Osteocyte (in vitro differentiated cells): ENCODE data around the gene JAZF1. TPM values are rescaled to one million over a fixed set of nuclear protein-coding genes. Genes with fewer than 3 reads are reported as not detected.

ENCODE experiments used
- DNase-seq: peaks from one replicate; pipeline ENCODE4 v3.0.0; 2021; ENCODE audit warnings: mixed read lengths; ENCODE audit not compliant: unreplicated experiment; ENCODE audit errors: extremely low spot score
- H3K27ac Mint-ChIP-seq: one replicate; pipeline ENCODE4 v1.8.0; 2021; ENCODE audit warnings: mild to moderate bottlenecking, mixed read lengths; ENCODE audit not compliant: unreplicated experiment
- H3K27me3 Mint-ChIP-seq: one replicate; pipeline ENCODE4 v1.8.0; 2021; ENCODE audit warnings: mixed read lengths; ENCODE audit not compliant: unreplicated experiment
- H3K36me3 Mint-ChIP-seq: one replicate; pipeline ENCODE4 v1.8.0; 2021; ENCODE audit warnings: mixed read lengths; ENCODE audit not compliant: unreplicated experiment
- H3K4me1 Mint-ChIP-seq: one replicate; pipeline ENCODE4 v1.8.0; 2021; ENCODE audit warnings: mixed read lengths; ENCODE audit not compliant: unreplicated experiment
- H3K4me3 Mint-ChIP-seq: one replicate; pipeline ENCODE4 v1.8.0; 2021; ENCODE audit warnings: mild to moderate bottlenecking, moderate library complexity, mixed read lengths; ENCODE audit not compliant: unreplicated experiment
- H3K9me3 Mint-ChIP-seq: one replicate; pipeline ENCODE4 v1.8.0; 2021; ENCODE audit warnings: mixed read lengths; ENCODE audit not compliant: unreplicated experiment
- CTCF ChIP-seq: fragments of 200-600 bp; sonication (generic); IDR thresholded peaks from 2 replicates; pipeline ENCODE4 v1.5.0; 2021; ENCODE audit warnings: antibody characterized with exemption, mild to moderate bottlenecking, moderate library complexity
- total RNA-seq: library from RNA; stranded (reverse); gene quantifications from 2 replicates; pipeline ENCODE4 v1.2.1, GENCODE V29; 2021

The JAZF1 gene
- total RNA-seq, 1 donor from 2014 or later, result 19.8 TPM

DNA sequence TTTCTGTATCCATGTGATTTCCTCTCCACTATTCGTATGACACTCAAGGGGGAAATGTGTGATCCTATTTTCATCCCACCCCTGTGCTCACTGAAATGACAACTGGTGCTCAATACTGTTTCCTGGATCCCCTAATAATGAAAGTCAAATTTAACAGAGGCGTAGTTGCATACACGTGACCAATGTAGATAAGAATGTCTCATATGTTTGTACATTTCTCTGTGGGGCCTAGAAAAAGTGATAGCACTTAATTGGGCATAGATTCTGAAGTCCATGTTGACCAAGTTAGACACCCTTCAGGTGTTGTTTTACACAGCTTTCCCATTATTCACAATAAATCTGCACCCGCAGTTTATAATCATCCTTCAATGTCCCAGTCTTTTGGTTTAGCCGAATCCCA, 59.1 kb downstream of the JAZF1 start:
- no peak overlapping the region for H3K27ac Mint-ChIP-seq
- H3K4me1 Mint-ChIP-seq, result no peaks in the 10 kb centered on the region
- no peak overlapping the region for H3K4me3 Mint-ChIP-seq
- H3K27me3 Mint-ChIP-seq, result no peaks in the 10 kb centered on the region
- peaks cover 2% of the 10 kb centered on the region for H3K36me3 Mint-ChIP-seq
- no peak for DNase-seq
- no peaks in the 10 kb centered on the region for H3K9me3 Mint-ChIP-seq
- no peak for TF ChIP-seq CTCF

DNA sequence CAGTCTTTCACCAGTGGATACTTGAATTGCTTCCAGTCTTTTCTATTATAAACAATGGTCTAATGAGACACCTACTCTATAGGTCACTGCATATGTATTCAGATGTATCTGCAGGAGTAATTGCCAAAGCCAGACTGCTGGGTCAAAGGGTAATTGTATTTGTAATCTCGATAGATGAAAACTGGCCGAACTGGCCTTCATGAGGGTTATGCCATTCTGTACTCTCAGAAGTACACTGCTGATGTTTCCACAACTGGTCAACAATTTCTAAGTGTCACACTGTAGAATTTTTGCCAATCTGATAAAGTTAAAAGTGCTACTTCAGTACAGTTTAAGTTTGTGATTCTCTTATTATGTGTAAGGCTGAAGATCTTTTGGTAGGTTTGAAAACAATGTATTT, 64.6 kb downstream of the JAZF1 start:
- Mint-ChIP-seq H3K27ac (no peak overlapping the region), H3K4me3 (no peak overlapping the region), H3K4me1 (peaks cover 2% of the 10 kb centered on the region), H3K27me3 (no peaks in the 10 kb centered on the region), H3K36me3 (no peaks in the 10 kb centered on the region), H3K9me3 (no peaks in the 10 kb centered on the region)
- no peak for DNase-seq
- TF ChIP-seq CTCF, result no peak

DNA sequence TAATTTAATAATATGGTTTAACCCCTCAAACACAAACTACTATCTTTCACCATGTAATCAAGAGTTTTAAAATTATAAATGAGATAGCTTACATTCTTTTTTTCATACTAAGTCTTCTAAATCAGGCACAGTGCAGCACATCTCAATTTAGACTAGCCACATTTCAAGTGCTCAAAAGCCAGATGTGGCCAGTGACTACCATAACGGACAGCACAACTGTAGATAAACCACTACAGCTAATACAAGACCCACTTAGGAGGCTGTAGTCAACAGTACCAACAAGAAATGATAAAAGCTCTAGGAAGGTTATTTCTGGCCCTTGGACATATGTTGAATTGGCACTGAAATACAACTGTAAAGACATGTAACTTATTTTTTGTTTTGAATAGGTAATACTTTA, 65.3 kb downstream of the JAZF1 start:
- no peak for DNase-seq
- no peak for TF ChIP-seq CTCF
- Mint-ChIP-seq H3K4me1 (peaks cover 2% of the 10 kb centered on the region), H3K4me3 (no peak overlapping the region), H3K36me3 (no peaks in the 10 kb centered on the region), H3K9me3 (no peaks in the 10 kb centered on the region), H3K27me3 (no peaks in the 10 kb centered on the region), H3K27ac (no peak overlapping the region)

DNA sequence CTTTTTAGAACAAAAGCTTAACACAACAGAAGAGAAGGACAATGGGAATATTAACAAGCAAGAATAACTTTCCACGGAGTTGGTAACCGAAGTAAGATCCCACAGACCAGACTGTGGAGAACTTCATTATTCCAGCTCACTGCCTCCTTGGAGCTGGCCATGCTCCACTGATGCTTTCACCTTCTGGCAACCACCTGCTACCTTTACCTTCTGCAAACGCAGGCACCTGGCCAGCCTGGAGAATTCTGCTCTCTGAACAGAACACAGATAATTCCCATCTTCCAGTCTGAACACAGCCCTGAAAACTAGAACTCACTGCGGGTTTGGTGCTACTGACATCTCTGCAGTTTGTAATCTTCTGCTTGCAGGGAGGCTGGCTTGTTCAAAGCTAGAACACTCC, 66.5 kb downstream of the JAZF1 start:
- no peaks in the 10 kb centered on the region for H3K36me3 Mint-ChIP-seq
- TF ChIP-seq CTCF, result no peak
- H3K9me3 Mint-ChIP-seq, result no peaks in the 10 kb centered on the region
- no peaks in the 10 kb centered on the region for H3K27me3 Mint-ChIP-seq
- H3K4me1 Mint-ChIP-seq, result peaks cover 3% of the 10 kb centered on the region
- H3K27ac Mint-ChIP-seq, result no peak overlapping the region
- H3K4me3 Mint-ChIP-seq, result no peak overlapping the region
- DNase-seq, result no peak

- no peaks in the 10 kb centered on the region for H3K9me3 Mint-ChIP-seq
- H3K36me3 Mint-ChIP-seq, result no peaks in the 10 kb centered on the region
- no peak for TF ChIP-seq CTCF
- peaks cover 14% of the 10 kb centered on the region for H3K4me1 Mint-ChIP-seq
- no peak for DNase-seq
- no peaks in the 10 kb centered on the region for H3K27me3 Mint-ChIP-seq
- no peak overlapping the region for H3K27ac Mint-ChIP-seq
- H3K4me3 Mint-ChIP-seq, result no peak overlapping the region
Observed at GRCh38 chr7:28112883-28113540, 67.6 kb downstream of the JAZF1 start.
